HepG2 (cell line): Measurements from ENCODE around the gene WDR83. TPM values are rescaled to one million over a fixed set of nuclear protein-coding genes. Genes with fewer than 3 reads are reported as not detected.

Experiments used
- EEA1 ChIP-seq: sonication (generic); formaldehyde crosslinking; IDR thresholded peaks from 2 replicates; pipeline ENCODE4 v1.5.1; 2020; ENCODE audit warnings: mild to moderate bottlenecking, missing genetic modification reagents, borderline replicate concordance
- ERF ChIP-seq: IDR thresholded peaks from 2 replicates; pipeline ENCODE4 v1.6.1; 2018; ENCODE audit warnings: missing biosample characterization, missing genetic modification reagents
- GABPA ChIP-seq, 2 experiments: IDR thresholded peaks; 2 replicates each; pipeline ENCODE4 v1.6.1; 2011 to 2016; ENCODE audit warnings: low read depth in 2 of 2, low read length in 1 of 2, missing biosample characterization in 1 of 2, missing genetic modification characterization in 1 of 2
- HES4 ChIP-seq: sonication (generic); formaldehyde crosslinking; IDR thresholded peaks from 2 replicates; pipeline ENCODE4 v1.9.0; 2021; ENCODE audit warnings: mild to moderate bottlenecking, missing genetic modification reagents, borderline replicate concordance
- JDP2 ChIP-seq: sonication (generic); formaldehyde crosslinking; IDR thresholded peaks from 2 replicates; pipeline ENCODE4 v1.8.1; 2022; ENCODE audit warnings: missing genetic modification reagents, borderline replicate concordance
- NFIC ChIP-seq: IDR thresholded peaks from 2 replicates; pipeline ENCODE4 v1.6.1; 2012; ENCODE audit warnings: mild to moderate bottlenecking, low read length, inconsistent platforms
- NR2F6 ChIP-seq, 2 experiments: IDR thresholded peaks; 2 replicates each; pipeline ENCODE4 v1.6.1; 2016; ENCODE audit warnings: antibody characterized with exemption in 1 of 2, mild to moderate bottlenecking in 1 of 2
- SMC3 ChIP-seq: IDR thresholded peaks from 2 replicates; pipeline ENCODE4 v1.6.1; 2011; ENCODE audit warnings: low read length, improper control_type of control experiment
- SRF ChIP-seq: IDR thresholded peaks from 2 replicates; pipeline ENCODE4 v1.6.1; 2011; ENCODE audit warnings: mild to moderate bottlenecking, low read depth, low read length, moderate library complexity
- ZFP1 ChIP-seq: IDR thresholded peaks from 2 replicates; pipeline ENCODE4 v1.6.1; 2016
- ZFP36L1 ChIP-seq: sonication (generic); formaldehyde crosslinking; IDR thresholded peaks from 2 replicates; pipeline ENCODE4 v1.8.0; 2022; ENCODE audit warnings: mild to moderate bottlenecking, missing genetic modification reagents, moderate library complexity
- ZNF251 ChIP-seq: sonication (generic); formaldehyde crosslinking; IDR thresholded peaks from 2 replicates; pipeline ENCODE4 v1.9.0; 2021; ENCODE audit warnings: mild to moderate bottlenecking, missing genetic modification reagents
- ZNF512 ChIP-seq: sonication (generic); formaldehyde crosslinking; IDR thresholded peaks from 2 replicates; pipeline ENCODE4 v1.4.0; 2020; ENCODE audit warnings: mild to moderate bottlenecking, missing genetic modification reagents
- ZNF615 ChIP-seq: sonication (generic); formaldehyde crosslinking; IDR thresholded peaks from 2 replicates; pipeline ENCODE4 v1.5.0; 2020; ENCODE audit warnings: mild to moderate bottlenecking, missing genetic modification reagents, borderline replicate concordance
- ZNF761 ChIP-seq: sonication (generic); formaldehyde crosslinking; conservative IDR thresholded peaks from 2 replicates; pipeline ENCODE4 v1.4.0; 2020; ENCODE audit warnings: mild to moderate bottlenecking, missing genetic modification reagents
- ZNF792 ChIP-seq: IDR thresholded peaks from 2 replicates; pipeline ENCODE4 v1.6.1; 2016
- ZSCAN31 ChIP-seq: sonication (generic); formaldehyde crosslinking; IDR thresholded peaks from 2 replicates; pipeline ENCODE4 v1.5.0; 2020; ENCODE audit warnings: low read depth, mild to moderate bottlenecking, missing genetic modification reagents
- polyA plus RNA-seq, 8 experiments: library from polyadenylated mRNA; depleted of rRNA in 3 of 8; stranded (reverse) in 7 of 8; unstranded in 1 of 8; fragments of >200 nt; fragmentation: Illumina TruSeq in 4 of 8; extraction: Trizol in 4 of 8; gene quantifications; 2 replicates each; pipeline versions ENCODE4 v1.2.1 to v1.2.3, GENCODE V29; 2011 to 2016; ENCODE audit warnings: low read depth in 4 of 8, missing spikeins in 1 of 8, mixed read lengths in 1 of 8; ENCODE audit not compliant: insufficient read depth in 1 of 8
- total RNA-seq, 5 experiments: library from RNA; depleted of rRNA; stranded (reverse); fragments of >200 nt; fragmentation: Illumina TruSeq; extraction: Trizol; gene quantifications; 2 replicates each; pipeline ENCODE4 v1.2.3, GENCODE V29; 2016; ENCODE audit warnings: low read depth in 1 of 5
- TF ChIP-seq, protein P1 (sequence below): IDR thresholded peaks from 2 replicates; pipeline ENCODE4 v1.6.1; 2016; ENCODE audit warnings: low read depth, control low read depth
- TF ChIP-seq, protein P2 (sequence below): sonication (generic); formaldehyde crosslinking; IDR thresholded peaks from 2 replicates; pipeline ENCODE4 v1.4.0; 2020; ENCODE audit warnings: mild to moderate bottlenecking, missing genetic modification reagents
- TF ChIP-seq, protein P3 (sequence below): sonication (generic); formaldehyde crosslinking; IDR thresholded peaks from 2 replicates; pipeline ENCODE4 v1.8.1; 2023; ENCODE audit warnings: mild to moderate bottlenecking, inconsistent platforms, moderate library complexity, missing genetic modification reagents, borderline replicate concordance
- TF ChIP-seq, protein P4 (sequence below): sonication (generic); formaldehyde crosslinking; IDR thresholded peaks from 2 replicates; pipeline ENCODE4 v1.8.0; 2022; ENCODE audit warnings: missing genetic modification reagents, mild to moderate bottlenecking, inconsistent platforms, borderline replicate concordance
- TF ChIP-seq, protein P5 (sequence below): sonication (generic); formaldehyde crosslinking; conservative IDR thresholded peaks from 2 replicates; pipeline ENCODE4 v1.4.0; 2020; ENCODE audit warnings: missing genetic modification reagents

Gene WDR83
- total and polyA plus RNA-seq, 2 of the 13 experiments (the other 11 are each of a cell fraction or from before 2014, with no cell fraction given) = 4.5 to 10.7 TPM

DNA sequence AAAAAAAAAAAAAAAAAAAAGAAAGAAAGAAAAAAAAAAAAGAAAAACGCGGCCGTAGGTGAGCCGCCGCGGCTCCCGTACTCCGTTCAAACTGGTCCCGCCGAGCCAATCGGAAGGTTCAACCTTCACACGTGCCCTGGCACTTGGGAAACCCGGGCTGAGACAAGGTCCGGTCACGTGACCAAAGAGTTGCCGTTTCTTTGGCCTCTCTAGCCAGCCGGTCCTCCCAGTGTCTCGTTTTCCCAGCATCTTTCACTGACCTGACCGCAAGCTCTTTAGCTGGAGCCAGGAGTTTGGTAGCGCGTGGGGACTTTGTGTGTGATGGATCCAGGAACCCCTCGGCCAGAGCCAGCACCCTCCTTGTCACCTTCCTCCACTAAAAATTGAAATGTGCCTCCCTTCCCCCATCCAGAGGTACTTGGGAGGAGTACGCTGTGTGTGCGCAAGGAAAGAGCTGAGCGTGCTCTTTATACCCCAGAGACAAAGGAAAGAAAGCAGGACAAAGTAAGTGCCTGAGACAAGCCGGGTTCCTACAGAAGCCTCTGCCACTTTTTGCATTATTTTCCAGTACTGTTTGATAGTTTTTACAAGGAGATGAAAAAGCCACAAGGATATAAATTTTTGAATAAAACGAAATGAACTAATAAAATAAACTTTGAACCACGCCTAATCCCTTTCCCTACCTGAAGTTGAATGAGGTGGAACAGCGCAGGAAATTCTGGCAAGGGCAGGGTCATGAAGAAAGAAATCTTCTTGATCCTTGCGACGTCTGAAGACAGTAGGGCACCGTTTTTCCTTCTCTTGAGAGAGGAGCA lies 56.2 kb downstream of the WDR83 start (continued):
- TF ChIP-seq ZNF615 (CRISPR knock-in tag) = no peak
- TF ChIP-seq EEA1 (CRISPR knock-in tag) = no peak
- peak; percentile 56; the same call in 1 of the 2 replicates for TF ChIP-seq ZFP36L1 (CRISPR knock-in tag)
- no peak for TF ChIP-seq HES4 (CRISPR knock-in tag)
- TF ChIP-seq ZFP1 (CRISPR knock-in tag) = no peak
- TF ChIP-seq, protein P1, sequence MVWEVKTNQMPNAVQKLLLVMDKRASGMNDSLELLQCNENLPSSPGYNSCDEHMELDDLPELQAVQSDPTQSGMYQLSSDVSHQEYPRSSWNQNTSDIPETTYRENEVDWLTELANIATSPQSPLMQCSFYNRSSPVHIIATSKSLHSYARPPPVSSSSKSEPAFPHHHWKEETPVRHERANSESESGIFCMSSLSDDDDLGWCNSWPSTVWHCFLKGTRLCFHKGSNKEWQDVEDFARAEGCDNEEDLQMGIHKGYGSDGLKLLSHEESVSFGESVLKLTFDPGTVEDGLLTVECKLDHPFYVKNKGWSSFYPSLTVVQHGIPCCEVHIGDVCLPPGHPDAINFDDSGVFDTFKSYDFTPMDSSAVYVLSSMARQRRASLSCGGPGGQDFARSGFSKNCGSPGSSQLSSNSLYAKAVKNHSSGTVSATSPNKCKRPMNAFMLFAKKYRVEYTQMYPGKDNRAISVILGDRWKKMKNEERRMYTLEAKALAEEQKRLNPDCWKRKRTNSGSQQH (CRISPR knock-in tag) = peak; percentile 69; the same call in 1 of the 2 replicates
- TF ChIP-seq, protein P2, sequence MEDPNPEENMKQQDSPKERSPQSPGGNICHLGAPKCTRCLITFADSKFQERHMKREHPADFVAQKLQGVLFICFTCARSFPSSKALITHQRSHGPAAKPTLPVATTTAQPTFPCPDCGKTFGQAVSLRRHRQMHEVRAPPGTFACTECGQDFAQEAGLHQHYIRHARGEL (CRISPR knock-in tag) = no peak
- TF ChIP-seq GABPA (IDR thresholded peaks at IDR 0.05; ENCODE audit: low read depth, low read length) = peak; percentile 57
- TF ChIP-seq GABPA (CRISPR knock-in tag; IDR thresholded peaks at IDR 0.05; ENCODE audit: low read depth) = peak; percentile 93
- no peak for TF ChIP-seq ZNF512 (CRISPR knock-in tag)
- TF ChIP-seq ERF (CRISPR knock-in tag) = peak; percentile 55
- TF ChIP-seq NFIC = peak; percentile 37; the same call in 1 of the 2 replicates
- no peak for TF ChIP-seq JDP2 (CRISPR knock-in tag)
- TF ChIP-seq, protein P3, sequence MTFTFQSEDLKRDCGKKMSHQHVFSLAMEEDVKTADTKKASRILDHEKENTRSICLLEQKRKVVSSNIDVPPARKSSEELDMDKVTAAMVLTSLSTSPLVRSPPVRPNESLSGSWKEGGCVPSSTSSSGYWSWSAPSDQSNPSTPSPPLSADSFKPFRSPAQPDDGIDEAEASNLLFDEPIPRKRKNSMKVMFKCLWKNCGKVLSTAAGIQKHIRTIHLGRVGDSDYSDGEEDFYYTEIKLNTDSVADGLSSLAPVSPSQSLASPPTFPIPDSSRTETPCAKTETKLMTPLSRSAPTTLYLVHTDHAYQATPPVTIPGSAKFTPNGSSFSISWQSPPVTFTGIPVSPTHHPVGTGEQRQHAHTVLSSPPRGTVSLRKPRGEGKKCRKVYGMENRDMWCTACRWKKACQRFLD = 0 out of 2 replicates have a peak, but pooled peaks have one; percentile 45
- peak; percentile 65; the same call in 1 of the 2 replicates for TF ChIP-seq ZNF761
- TF ChIP-seq, protein P4, sequence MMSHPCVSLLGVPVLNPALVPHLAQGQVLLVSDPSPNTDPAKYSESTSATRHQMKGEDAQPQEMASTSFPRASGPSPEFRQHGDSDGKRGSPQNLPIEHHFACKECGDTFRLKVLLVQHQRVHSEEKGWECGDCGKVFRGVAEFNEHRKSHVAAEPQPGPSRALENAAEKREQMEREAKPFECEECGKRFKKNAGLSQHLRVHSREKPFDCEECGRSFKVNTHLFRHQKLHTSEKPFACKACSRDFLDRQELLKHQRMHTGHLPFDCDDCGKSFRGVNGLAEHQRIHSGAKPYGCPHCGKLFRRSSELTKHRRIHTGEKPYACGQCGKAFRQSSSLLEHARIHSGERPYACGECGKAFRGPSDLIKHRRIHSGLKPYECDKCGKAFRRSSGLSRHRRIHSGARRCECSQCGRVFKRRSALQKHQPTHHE = 0 out of 2 replicates have a peak, but pooled peaks have one; percentile 18
- TF ChIP-seq ZNF792 (CRISPR knock-in tag) = peak; percentile 71
- no peak for TF ChIP-seq ZNF251 (CRISPR knock-in tag)
- no peak for TF ChIP-seq SRF
- no peak for TF ChIP-seq ZSCAN31
- TF ChIP-seq NR2F6 (IDR thresholded peaks at IDR 0.05) = no peak; the same call in 1 of the 2 replicates
- TF ChIP-seq NR2F6 (CRISPR knock-in tag; IDR thresholded peaks at IDR 0.05) = peak; percentile 31; the same call in 1 of the 2 replicates
- TF ChIP-seq, protein P5, sequence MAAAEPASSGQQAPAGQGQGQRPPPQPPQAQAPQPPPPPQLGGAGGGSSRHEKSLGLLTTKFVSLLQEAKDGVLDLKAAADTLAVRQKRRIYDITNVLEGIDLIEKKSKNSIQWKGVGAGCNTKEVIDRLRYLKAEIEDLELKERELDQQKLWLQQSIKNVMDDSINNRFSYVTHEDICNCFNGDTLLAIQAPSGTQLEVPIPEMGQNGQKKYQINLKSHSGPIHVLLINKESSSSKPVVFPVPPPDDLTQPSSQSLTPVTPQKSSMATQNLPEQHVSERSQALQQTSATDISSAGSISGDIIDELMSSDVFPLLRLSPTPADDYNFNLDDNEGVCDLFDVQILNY (CRISPR knock-in tag) = peak; percentile 60; the same call in 1 of the 2 replicates
- TF ChIP-seq SMC3 = no peak
